Loucy (cell line): Measurements from ENCODE around the gene PGRMC1.

Experiments used
- EZH2phosphoT487 ChIP-seq: fragments of 200-600 bp; IDR thresholded peaks from 2 replicates; pipeline ENCODE4 v1.6.1; 2018; ENCODE audit warnings: antibody characterized with exemption, mild to moderate bottlenecking, moderate library complexity, borderline replicate concordance
- TF ChIP-seq, protein P1 (sequence below): fragments of 200-600 bp; sonication (generic); conservative IDR thresholded peaks from 2 replicates; pipeline ENCODE4 v1.5.1; 2014; ENCODE audit warnings: mild to moderate bottlenecking, antibody characterized with exemption, low read length

DNA sequence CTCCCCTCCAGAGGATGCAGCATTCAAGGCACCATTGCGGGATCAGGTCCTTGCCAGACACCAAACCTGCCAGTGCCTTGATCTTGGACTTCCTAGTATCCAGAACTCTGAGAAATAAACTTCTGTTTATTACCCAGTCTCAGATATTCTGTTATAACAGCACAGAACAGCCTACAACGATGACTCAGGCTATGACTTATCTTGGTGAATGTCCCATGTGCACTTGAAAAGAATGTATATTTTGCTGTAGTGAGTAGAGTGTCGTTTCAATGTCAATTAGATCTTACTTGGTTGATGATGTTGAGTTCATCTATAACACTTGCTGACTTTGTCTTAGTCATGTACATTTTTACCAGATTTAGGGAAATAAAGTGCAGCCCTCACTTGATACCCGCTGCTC lies 34.5 kb upstream of the PGRMC1 start:
- TF ChIP-seq, protein P1, sequence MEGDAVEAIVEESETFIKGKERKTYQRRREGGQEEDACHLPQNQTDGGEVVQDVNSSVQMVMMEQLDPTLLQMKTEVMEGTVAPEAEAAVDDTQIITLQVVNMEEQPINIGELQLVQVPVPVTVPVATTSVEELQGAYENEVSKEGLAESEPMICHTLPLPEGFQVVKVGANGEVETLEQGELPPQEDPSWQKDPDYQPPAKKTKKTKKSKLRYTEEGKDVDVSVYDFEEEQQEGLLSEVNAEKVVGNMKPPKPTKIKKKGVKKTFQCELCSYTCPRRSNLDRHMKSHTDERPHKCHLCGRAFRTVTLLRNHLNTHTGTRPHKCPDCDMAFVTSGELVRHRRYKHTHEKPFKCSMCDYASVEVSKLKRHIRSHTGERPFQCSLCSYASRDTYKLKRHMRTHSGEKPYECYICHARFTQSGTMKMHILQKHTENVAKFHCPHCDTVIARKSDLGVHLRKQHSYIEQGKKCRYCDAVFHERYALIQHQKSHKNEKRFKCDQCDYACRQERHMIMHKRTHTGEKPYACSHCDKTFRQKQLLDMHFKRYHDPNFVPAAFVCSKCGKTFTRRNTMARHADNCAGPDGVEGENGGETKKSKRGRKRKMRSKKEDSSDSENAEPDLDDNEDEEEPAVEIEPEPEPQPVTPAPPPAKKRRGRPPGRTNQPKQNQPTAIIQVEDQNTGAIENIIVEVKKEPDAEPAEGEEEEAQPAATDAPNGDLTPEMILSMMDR: no peak
- no peak for TF ChIP-seq EZH2phosphoT487
